Uterus (tissue), 4 donors: ENCODE measurements around the gene CCDC158. TPM values are rescaled to one million over a fixed set of nuclear protein-coding genes. Genes with fewer than 3 reads are reported as not detected.

Experiments used
- DNase-seq, 2 donors: peaks; one replicate each; pipeline ENCODE4 v3.0.0-alpha.2; 2019 to 2020
- H3K27ac ChIP-seq, 2 donors: fragments of 200-600 bp; sonication (generic); 1 replicate in 1 of 2; 2 replicates in 1 of 2; pipeline ENCODE4 v1.5.1; 2016 to 2018
- H3K27me3 ChIP-seq, 2 donors: fragments of 200-600 bp; sonication (generic); one replicate each; pipeline ENCODE4 v1.5.1; 2018 to 2019; ENCODE audit warnings: control low read depth in 1 of 2
- H3K36me3 ChIP-seq, 2 donors: fragments of 200-600 bp; sonication (generic); one replicate each; pipeline ENCODE4 v1.5.1; 2019; ENCODE audit warnings: control low read depth in 1 of 2
- H3K4me1 ChIP-seq, 2 donors: fragments of 200-600 bp; sonication (generic); one replicate each; pipeline ENCODE4 v1.5.1; 2018 to 2019; ENCODE audit warnings: control low read depth in 1 of 2
- H3K4me3 ChIP-seq, 2 donors: fragments of 200-600 bp; sonication (generic); 1 replicate in 1 of 2; 2 replicates in 1 of 2; pipeline ENCODE4 v1.5.1; 2018 to 2019; ENCODE audit warnings: mild to moderate bottlenecking in 1 of 2
- H3K9me3 ChIP-seq, 2 donors: fragments of 200-600 bp; sonication (generic); one replicate each; pipeline ENCODE4 v1.5.1; 2019; ENCODE audit warnings: control low read depth in 1 of 2
- POLR2A ChIP-seq, 2 donors: fragments of 450-650 bp; IDR thresholded peaks; one replicate each; pipeline ENCODE4 v1.6.1; 2016; ENCODE audit warnings: antibody characterized with exemption in 2 of 2, mild to moderate bottlenecking in 1 of 2, moderate library complexity in 1 of 2
- intact Hi-C: fragments of 100-400 bp; cut with DNase I; formaldehyde crosslinking; loops from one replicate; pipeline ENCODE4 v1.15.1; 2023; ENCODE audit warnings: low total_unique reads
- total RNA-seq, 4 donors: library from RNA; depleted of rRNA in 3 of 4; stranded (reverse); fragments of >200 nt in 3 of 4; gene quantifications; one replicate each; pipeline versions ENCODE4 v1.1.0 to v1.2.4, GENCODE V29; 2014 to 2023
- TF ChIP-seq, protein P1 (sequence below), 4 experiments: fragments of 200-600 bp in 2 of 4; fragments of 450-650 bp in 2 of 4; sonication (generic) in 2 of 4; IDR thresholded peaks; one replicate each; pipeline ENCODE4 v1.5.1; 2016 to 2019; ENCODE audit warnings: antibody characterized with exemption in 4 of 4, mild to moderate bottlenecking in 2 of 4, moderate library complexity in 1 of 4
- donor health status: DM: yes; HTN: yes; CAD: no.

Gene CCDC158
- total RNA-seq, 4 donors from 2014 or later, result under 0.01 to 2.2 (median 0.34) TPM; not detected in 1

DNA sequence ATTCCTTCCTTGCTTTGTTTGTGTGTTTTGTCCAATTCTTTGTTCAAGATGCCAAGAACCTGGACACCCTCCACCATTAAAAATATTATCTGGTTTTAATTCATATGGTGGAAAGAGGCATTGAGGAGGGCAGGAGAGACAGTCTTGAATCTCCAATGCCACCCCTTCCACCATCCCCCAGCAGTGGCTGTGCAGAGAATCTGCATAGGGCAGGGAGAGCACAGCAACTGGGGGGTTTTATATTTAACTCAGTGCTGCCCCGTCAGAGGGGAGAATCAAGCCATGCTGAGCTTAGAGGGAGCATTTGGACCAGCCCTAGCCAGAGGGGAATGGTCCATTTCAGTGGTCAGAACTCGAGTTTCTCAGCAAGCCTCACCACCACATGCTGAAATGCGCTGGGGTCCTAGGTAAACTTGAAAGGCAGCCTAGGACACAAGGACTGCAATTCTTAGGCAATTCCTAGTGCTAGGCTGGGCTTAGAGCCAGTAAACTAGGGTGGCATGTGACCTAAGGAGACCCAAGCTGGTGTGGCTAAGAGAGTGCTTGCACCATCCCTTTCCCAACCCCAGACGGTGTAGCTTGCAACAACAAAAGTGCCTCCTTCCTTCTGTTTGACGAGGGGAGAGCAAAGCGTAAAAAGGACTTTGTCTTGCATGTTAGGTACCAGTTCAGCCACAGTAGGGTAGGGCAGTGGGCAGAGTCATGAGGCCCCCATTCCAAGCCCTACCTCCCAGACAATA is 34.2 kb downstream of the CCDC158 start:
- Histone ChIP-seq H3K36me3 (no peaks in the 10 kb centered on the region), H3K4me1 (no peaks in the 10 kb centered on the region), H3K4me3 (no peak overlapping the region), H3K27me3 (no peaks in the 10 kb centered on the region), H3K27ac (no peak overlapping the region), H3K9me3 (no peaks in the 10 kb centered on the region)
- no peak for TF ChIP-seq POLR2A (IDR thresholded peaks at IDR 0.05)
- TF ChIP-seq, protein P1, sequence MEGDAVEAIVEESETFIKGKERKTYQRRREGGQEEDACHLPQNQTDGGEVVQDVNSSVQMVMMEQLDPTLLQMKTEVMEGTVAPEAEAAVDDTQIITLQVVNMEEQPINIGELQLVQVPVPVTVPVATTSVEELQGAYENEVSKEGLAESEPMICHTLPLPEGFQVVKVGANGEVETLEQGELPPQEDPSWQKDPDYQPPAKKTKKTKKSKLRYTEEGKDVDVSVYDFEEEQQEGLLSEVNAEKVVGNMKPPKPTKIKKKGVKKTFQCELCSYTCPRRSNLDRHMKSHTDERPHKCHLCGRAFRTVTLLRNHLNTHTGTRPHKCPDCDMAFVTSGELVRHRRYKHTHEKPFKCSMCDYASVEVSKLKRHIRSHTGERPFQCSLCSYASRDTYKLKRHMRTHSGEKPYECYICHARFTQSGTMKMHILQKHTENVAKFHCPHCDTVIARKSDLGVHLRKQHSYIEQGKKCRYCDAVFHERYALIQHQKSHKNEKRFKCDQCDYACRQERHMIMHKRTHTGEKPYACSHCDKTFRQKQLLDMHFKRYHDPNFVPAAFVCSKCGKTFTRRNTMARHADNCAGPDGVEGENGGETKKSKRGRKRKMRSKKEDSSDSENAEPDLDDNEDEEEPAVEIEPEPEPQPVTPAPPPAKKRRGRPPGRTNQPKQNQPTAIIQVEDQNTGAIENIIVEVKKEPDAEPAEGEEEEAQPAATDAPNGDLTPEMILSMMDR (IDR thresholded peaks at IDR 0.05), result no peak
- intact Hi-C loops, result no loop called here
- no peak for DNase-seq

DNA sequence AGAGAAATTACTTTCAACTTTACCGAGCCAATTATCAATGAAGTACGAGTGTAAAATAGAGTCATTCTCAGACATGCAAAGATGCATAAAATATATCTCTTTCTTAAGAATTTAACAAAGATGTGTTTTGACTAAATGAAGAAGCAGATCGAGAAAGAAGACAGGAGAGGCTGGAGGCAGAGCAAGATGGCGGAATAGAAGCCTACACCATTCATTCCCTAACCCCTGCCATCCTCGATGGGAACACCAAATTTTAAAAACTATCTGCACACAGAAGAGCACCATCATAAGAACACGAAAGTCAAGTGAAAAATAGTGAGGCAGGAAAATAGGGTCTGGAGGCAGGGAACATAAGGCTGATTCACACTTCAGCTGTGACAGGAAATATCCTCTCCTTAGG is 35.0 kb downstream of the CCDC158 start:
- no peaks in the 10 kb centered on the region for H3K9me3 ChIP-seq
- no peak overlapping the region for H3K4me3 ChIP-seq
- no peak overlapping the region for H3K27ac ChIP-seq
- H3K4me1 ChIP-seq, result no peaks in the 10 kb centered on the region
- intact Hi-C loops, result no loop called here
- no peak for DNase-seq
- TF ChIP-seq POLR2A (IDR thresholded peaks at IDR 0.05), result no peak
- TF ChIP-seq, protein P1 (IDR thresholded peaks at IDR 0.05), result no peak
- no peaks in the 10 kb centered on the region for H3K36me3 ChIP-seq
- no peaks in the 10 kb centered on the region for H3K27me3 ChIP-seq

DNA sequence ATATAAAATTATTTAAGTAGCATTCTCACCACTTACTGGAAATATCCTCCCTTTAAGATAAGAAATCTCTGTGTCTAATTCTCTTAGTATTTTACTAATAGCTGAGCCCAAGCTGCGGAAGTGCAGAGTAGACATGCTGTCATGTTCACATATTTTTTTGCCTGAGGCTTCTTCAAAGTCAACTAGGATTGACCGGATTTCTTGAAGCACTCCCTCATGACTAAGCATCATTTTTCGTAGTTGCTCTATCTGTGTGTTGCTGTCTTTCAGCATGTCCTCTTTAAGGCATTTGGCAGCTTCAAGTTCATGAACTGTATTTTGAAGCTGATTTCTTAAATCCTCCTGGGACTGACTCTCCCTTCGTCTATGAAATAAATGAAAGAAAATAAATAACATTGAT is 36.9 kb downstream of the CCDC158 start:
- Histone ChIP-seq H3K9me3 (no peaks in the 10 kb centered on the region), H3K4me3 (no peak overlapping the region), H3K27ac (no peak overlapping the region), H3K4me1 (no peaks in the 10 kb centered on the region), H3K27me3 (no peaks in the 10 kb centered on the region), H3K36me3 (no peaks in the 10 kb centered on the region)
- intact Hi-C loops, result no loop called here
- no peak for DNase-seq
- TF ChIP-seq, protein P1 (IDR thresholded peaks at IDR 0.05), result no peak
- no peak for TF ChIP-seq POLR2A (IDR thresholded peaks at IDR 0.05)

DNA sequence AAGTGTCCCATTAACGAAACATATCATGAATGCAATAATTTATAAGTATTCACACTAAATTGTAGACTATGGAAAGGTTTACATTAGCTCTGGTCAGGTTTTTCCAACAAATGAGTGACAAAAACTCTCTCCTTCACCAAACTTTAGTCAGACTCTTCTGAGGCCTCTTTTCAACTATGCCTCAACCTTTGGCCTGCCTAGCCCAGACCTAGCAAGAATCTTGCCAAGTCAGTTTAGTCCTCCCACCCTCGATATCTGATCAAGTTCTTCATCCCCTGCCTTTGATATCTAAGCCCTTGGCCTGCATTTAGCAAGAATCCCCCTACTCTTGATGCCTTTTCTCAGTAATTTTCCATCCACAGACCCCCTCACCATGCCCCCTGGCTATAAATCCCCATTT is 37.9 kb downstream of the CCDC158 start:
- Histone ChIP-seq H3K4me3 (no peak overlapping the region), H3K4me1 (no peaks in the 10 kb centered on the region), H3K9me3 (no peaks in the 10 kb centered on the region), H3K36me3 (no peaks in the 10 kb centered on the region), H3K27ac (no peak overlapping the region), H3K27me3 (no peaks in the 10 kb centered on the region)
- intact Hi-C loops, result no loop called here
- no peak for TF ChIP-seq POLR2A (IDR thresholded peaks at IDR 0.05)
- TF ChIP-seq, protein P1 (IDR thresholded peaks at IDR 0.05), result no peak
- DNase-seq, result no peak

DNA sequence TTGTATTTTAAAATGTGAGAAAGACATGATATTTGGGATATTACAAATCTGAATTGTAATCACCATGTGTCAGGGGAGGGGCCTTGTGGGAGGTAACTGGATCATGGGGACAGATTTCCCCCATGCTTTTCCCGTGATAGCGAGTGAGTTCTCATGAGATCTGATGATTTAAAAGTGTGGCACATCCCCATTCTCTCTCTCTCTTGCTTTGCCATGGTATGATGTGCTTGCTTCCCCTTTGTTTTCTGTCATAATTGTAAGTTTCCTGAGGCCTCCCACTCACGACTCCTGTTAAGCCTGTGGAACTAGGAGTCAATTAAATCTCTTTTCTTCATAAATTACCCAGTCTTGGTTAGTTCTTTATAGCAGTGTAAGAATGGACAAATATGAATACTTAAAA is 39.0 kb downstream of the CCDC158 start:
- Histone ChIP-seq H3K36me3 (no peaks in the 10 kb centered on the region), H3K27ac (no peak overlapping the region), H3K4me1 (no peaks in the 10 kb centered on the region), H3K4me3 (no peak overlapping the region), H3K27me3 (no peaks in the 10 kb centered on the region), H3K9me3 (no peaks in the 10 kb centered on the region)
- no peak for TF ChIP-seq POLR2A (IDR thresholded peaks at IDR 0.05)
- TF ChIP-seq, protein P1 (IDR thresholded peaks at IDR 0.05), result no peak
- intact Hi-C loops, result no loop called here
- DNase-seq, result no peak
